ENCODE data around the gene DNAJA1. TPM values are rescaled to one million over a fixed set of nuclear protein-coding genes. Genes with fewer than 3 reads are reported as not detected.

DNAJA1 gene
- total RNA-seq: 296 TPM

DNA sequence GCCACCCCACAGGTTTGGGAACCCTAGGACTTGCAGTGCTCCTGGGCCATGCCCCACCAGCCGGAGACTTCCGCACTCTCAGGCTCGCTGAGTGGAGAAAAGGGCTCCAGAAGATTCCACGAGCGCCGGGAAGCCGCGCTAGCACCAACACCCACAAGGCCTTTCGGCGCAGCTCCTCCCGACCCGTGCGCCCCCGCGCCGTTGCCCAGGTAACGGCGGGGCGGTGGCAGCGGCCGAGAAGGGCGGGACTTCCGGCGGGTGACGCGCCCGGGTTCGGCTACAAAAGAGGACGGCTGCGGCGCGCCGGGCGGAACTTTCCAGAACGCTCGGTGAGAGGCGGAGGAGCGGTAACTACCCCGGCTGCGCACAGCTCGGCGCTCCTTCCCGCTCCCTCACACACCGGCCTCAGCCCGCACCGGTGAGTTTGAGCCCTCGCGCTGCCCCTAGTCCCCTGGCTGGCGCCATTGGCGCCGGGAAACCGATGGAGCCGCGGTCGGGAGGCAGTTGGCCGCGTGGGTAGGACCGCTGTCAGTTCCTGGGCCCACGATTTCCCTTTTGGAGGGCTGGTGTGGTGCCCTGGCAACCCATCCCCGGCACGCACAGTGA is at the start of gene DNAJA1:
DNAJA1 (plus strand) TSS at position 308 of the 606 bp plus-strand sequence. CDS start 1,212 bp downstream, outside the sequence.

DNA sequence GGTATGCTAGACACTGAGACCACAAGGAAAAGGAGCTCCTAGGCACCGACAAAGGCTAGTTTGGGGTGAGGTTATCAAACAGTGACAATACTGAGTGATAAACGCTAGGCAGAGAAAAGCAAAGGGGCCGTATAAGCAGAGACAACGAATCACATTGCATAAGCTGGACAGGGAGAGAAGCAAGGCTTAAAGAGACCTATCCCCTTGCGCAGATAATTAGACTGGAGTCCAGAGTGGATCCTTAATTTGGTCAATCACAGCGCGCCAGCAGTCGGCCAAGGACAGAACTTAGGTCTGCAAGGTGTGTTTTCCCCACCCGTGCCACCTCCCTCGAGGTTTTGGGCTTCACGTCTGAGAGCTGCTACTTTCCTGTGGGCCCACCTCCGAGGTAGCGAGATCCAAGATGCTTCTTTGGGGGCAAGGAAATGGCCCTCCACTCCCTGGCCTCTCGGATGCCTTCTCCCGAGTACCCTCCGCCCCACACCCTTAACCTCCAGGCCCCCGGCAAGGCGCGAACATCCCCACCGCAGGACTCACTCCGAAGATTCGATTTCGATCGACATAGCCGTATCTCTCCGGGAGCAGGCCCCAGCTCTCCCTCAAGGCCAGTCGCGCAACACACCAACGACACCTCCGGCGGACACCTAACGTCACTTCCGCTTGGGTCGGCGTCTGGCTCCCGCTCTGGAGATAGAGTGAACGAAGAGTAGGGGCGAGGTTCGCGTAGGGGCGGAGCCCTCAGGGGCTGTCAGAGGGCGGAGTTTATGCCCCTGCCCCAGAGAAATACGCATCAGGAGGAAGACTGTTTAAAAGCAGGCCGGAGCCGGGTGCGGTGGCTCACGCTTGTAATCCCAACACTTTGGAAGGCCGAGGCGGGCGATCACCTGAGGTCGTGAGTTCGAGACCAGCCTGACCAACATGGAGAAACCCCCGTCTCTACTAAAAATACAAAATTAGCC is 51.3 kb downstream of the DNAJA1 start, which contains the start of gene SMU1:
SMU1 (minus strand) TSS at position 629 of the 959 bp plus-strand sequence; CDS start at position 563, 66 bp downstream.

Other genes starting within 250 kb of the DNAJA1 start
- 9.0 TPM for gene TMEM215, start 241.7 kb upstream of the DNAJA1 start, total RNA-seq
- 32.5 TPM for gene APTX, start 23.6 kb upstream of the DNAJA1 start, total RNA-seq
- 45.7 TPM for gene SMU1, start 51.4 kb downstream of the DNAJA1 start, total RNA-seq
- gene B4GALT1, start 142.1 kb downstream of the DNAJA1 start, total RNA-seq: 1.8 TPM
- gene SPINK4, start 214.9 kb downstream of the DNAJA1 start, total RNA-seq: not detected
- gene BAG1, start 239.4 kb downstream of the DNAJA1 start, total RNA-seq: 42.2 TPM
- gene CHMP5, start 239.8 kb downstream of the DNAJA1 start, total RNA-seq: 101 TPM